Right lobe of liver (tissue), 6 donors: ENCODE results near the gene OPCML. TPM values are rescaled to one million over a fixed set of nuclear protein-coding genes. Genes with fewer than 3 reads are reported as not detected.

Experiments
- ATAC-seq, 4 donors: fragments of 200-7000 bp; cut with Tn5 transposase; one replicate each; pipeline ENCODE4 v1.9.1; 2020; ENCODE audit warnings: mild to moderate bottlenecking in 4 of 4, moderate library complexity in 4 of 4
- DNase-seq, 3 donors: peaks; one replicate each; pipeline ENCODE4 v3.0.0-alpha.2; 2020
- H3K27ac ChIP-seq, 3 donors: fragments of 200-600 bp; one replicate each; pipeline ENCODE4 v1.8.0; 2022
- H3K27me3 ChIP-seq, 2 donors: fragments of 200-600 bp; one replicate each; pipeline ENCODE4 v1.8.0; 2022
- H3K36me3 ChIP-seq, 4 donors: fragments of 200-600 bp; sonication (generic) in 1 of 4; one replicate each; pipeline versions ENCODE4 v1.5.1 to v1.8.0; 2017 to 2022; ENCODE audit warnings: control low read depth in 1 of 4
- H3K4me1 ChIP-seq, 4 donors: fragments of 200-600 bp; sonication (generic) in 1 of 4; one replicate each; pipeline versions ENCODE4 v1.5.1 to v1.8.0; 2017 to 2022; ENCODE audit warnings: control low read depth in 1 of 4
- H3K4me3 ChIP-seq, 3 donors: fragments of 200-600 bp; one replicate each; pipeline ENCODE4 v1.8.0; 2022
- H3K9me3 ChIP-seq, 4 donors: fragments of 200-600 bp; sonication (generic) in 1 of 4; one replicate each; pipeline versions ENCODE4 v1.5.1 to v1.8.0; 2017 to 2022; ENCODE audit warnings: control low read depth in 1 of 4
- POLR2A ChIP-seq: fragments of 450-650 bp; IDR thresholded peaks from one replicate; pipeline ENCODE4 v1.6.1; 2017; ENCODE audit warnings: antibody characterized with exemption, mild to moderate bottlenecking
- WGBS: methylation state at CpG from one replicate; pipeline ENCODE4 v1.1.6; 2018; ENCODE audit warnings: low coverage, low lambda C conversion rate; ENCODE audit not compliant: insufficient coverage; ENCODE audit errors: missing lambda C conversion rate; 5-methylcytosine and 5-hydroxymethylcytosine counted together
- intact Hi-C, 2 donors: fragments of 100-400 bp; cut with DNase I; formaldehyde crosslinking; loops; one replicate each; pipeline versions ENCODE4 v1.11.2 to v1.14.1; 2022
- total RNA-seq, 6 experiments: library from RNA; depleted of rRNA in 2 of 6; stranded (reverse); fragments of >200 nt in 2 of 6; fragmentation: NEBNext Ultra II Directional in 3 of 6; extraction: Animal tissue kit (Norgen Biotek cat#: 25700) in 3 of 6; gene quantifications; one replicate each; pipeline versions ENCODE4 v1.1.0 to v1.2.4, GENCODE V29; 2016 to 2023
- TF ChIP-seq, protein P1 (sequence below), 4 donors: fragments of 200-600 bp in 3 of 4; fragments of 450-650 bp in 1 of 4; IDR thresholded peaks; one replicate each; pipeline versions ENCODE4 v1.5.1 to v1.8.0; 2016 to 2022; ENCODE audit warnings: antibody characterized with exemption in 4 of 4, mild to moderate bottlenecking in 2 of 4
- donor health status: DM: no; HTN: yes; CAD: no.
- donor health status: DM: no; HTN: no; CAD: no.
- donor health status: DM: no; HTN: no; CAD: no.
- donor health status: DM: no; HTN: yes; CAD: no.
- donor health status: DM: no; HTN: yes; CAD: no.

OPCML gene
- total RNA-seq, 6 experiments from 2014 or later = 0.11 TPM; not detected in 5

GRCh38 chr11:132822276-132822675 lies 710.0 kb downstream of the OPCML start:
- 90% methylated on average over 3 of the region's 5 CpGs for WGBS

GRCh38 chr11:132821499-132821898 lies 710.8 kb downstream of the OPCML start:
- ATAC-seq (no peak), DNase-seq (no peak)
- Histone ChIP-seq H3K27me3 (no peaks in the 10 kb centered on the region), H3K27ac (no peak overlapping the region), H3K36me3 (no peaks in the 10 kb centered on the region), H3K4me1 (no peaks in the 10 kb centered on the region), H3K9me3 (no peaks in the 10 kb centered on the region), H3K4me3 (no peak overlapping the region)
- WGBS = 53% methylated on average over 3 of the region's 4 CpGs
- TF ChIP-seq, protein P1, sequence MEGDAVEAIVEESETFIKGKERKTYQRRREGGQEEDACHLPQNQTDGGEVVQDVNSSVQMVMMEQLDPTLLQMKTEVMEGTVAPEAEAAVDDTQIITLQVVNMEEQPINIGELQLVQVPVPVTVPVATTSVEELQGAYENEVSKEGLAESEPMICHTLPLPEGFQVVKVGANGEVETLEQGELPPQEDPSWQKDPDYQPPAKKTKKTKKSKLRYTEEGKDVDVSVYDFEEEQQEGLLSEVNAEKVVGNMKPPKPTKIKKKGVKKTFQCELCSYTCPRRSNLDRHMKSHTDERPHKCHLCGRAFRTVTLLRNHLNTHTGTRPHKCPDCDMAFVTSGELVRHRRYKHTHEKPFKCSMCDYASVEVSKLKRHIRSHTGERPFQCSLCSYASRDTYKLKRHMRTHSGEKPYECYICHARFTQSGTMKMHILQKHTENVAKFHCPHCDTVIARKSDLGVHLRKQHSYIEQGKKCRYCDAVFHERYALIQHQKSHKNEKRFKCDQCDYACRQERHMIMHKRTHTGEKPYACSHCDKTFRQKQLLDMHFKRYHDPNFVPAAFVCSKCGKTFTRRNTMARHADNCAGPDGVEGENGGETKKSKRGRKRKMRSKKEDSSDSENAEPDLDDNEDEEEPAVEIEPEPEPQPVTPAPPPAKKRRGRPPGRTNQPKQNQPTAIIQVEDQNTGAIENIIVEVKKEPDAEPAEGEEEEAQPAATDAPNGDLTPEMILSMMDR (IDR thresholded peaks at IDR 0.05) = no peak
- no peak for TF ChIP-seq POLR2A
- intact Hi-C loops = no loop called here

More at GRCh38 chr11:132822276-132822675, 710.0 kb downstream of the OPCML start:
- DNase-seq = no peak
- TF ChIP-seq POLR2A = no peak
- TF ChIP-seq, protein P1 (IDR thresholded peaks at IDR 0.05) = no peak
- Histone ChIP-seq H3K27ac (no peak overlapping the region), H3K4me1 (no peaks in the 10 kb centered on the region), H3K9me3 (no peaks in the 10 kb centered on the region), H3K4me3 (no peak overlapping the region), H3K27me3 (no peaks in the 10 kb centered on the region), H3K36me3 (no peaks in the 10 kb centered on the region)
- intact Hi-C loops = no loop called here
- ATAC-seq = no peak

GRCh38 chr11:132821014-132821413 lies 711.3 kb downstream of the OPCML start:
- H3K4me3 ChIP-seq = no peak overlapping the region
- no peaks in the 10 kb centered on the region for H3K9me3 ChIP-seq
- no peaks in the 10 kb centered on the region for H3K4me1 ChIP-seq
- TF ChIP-seq POLR2A = no peak
- TF ChIP-seq, protein P1 (IDR thresholded peaks at IDR 0.05) = no peak
- ATAC-seq (no peak), DNase-seq (no peak)
- intact Hi-C loops = no loop called here
- no peaks in the 10 kb centered on the region for H3K36me3 ChIP-seq
- no peak overlapping the region for H3K27ac ChIP-seq
- WGBS = 22% methylated on average over 1 of the region's 1 CpG
- H3K27me3 ChIP-seq = no peaks in the 10 kb centered on the region

DNA sequence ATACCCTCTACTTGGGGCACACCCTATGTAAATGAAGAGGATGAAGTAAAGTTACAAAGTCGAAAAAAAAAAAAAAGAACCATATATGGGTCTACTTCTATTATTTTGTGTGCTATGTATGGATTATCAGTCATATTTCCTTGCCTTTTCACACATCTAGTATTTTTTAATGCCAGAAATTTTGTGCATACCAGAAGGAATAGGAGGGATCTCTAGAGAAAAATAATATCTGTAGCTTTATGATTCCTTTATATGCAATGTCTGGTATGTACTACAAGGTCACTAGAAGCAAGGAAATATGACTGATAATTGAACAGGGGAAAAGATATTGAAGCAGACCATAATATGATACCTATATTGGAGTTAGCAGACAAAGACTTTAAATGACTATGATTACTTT lies 713.4 kb downstream of the OPCML start:
- H3K27me3 ChIP-seq = no peaks in the 10 kb centered on the region
- no peaks in the 10 kb centered on the region for H3K9me3 ChIP-seq
- no peaks in the 10 kb centered on the region for H3K4me1 ChIP-seq
- no peaks in the 10 kb centered on the region for H3K36me3 ChIP-seq
- intact Hi-C loops = no loop called here
- no peak overlapping the region for H3K27ac ChIP-seq
- 33% methylated on average over 1 of the region's 1 CpG for WGBS
- no peak overlapping the region for H3K4me3 ChIP-seq
- TF ChIP-seq POLR2A = no peak
- TF ChIP-seq, protein P1 (IDR thresholded peaks at IDR 0.05) = no peak
- ATAC-seq (no peak), DNase-seq (no peak)

- DNase-seq = no peak
- Histone ChIP-seq H3K36me3 (no peaks in the 10 kb centered on the region), H3K27me3 (no peaks in the 10 kb centered on the region), H3K9me3 (no peaks in the 10 kb centered on the region), H3K27ac (no peak overlapping the region), H3K4me3 (no peak overlapping the region), H3K4me1 (no peaks in the 10 kb centered on the region)
- intact Hi-C loops = no loop called here
- WGBS = 60% methylated on average over 1 of the region's 1 CpG
- ATAC-seq = no peak
- TF ChIP-seq POLR2A = no peak
- TF ChIP-seq, protein P1 (IDR thresholded peaks at IDR 0.05) = no peak
Observed at GRCh38 chr11:132817387-132817786, 714.9 kb downstream of the OPCML start.
